Measurements from ENCODE around the gene AUH. TPM values are rescaled to one million over a fixed set of nuclear protein-coding genes. Genes with fewer than 3 reads are reported as not detected.

Gene AUH
- total RNA-seq, 1 donor from 2014 or later, result 14.6 TPM

GRCh38 chr9:91164724-91165520 is 196.8 kb downstream of the AUH start:
- H3K4me3 Mint-ChIP-seq (ENCODE audit: unreplicated experiment), result no peak overlapping the region
- H3K9me3 Mint-ChIP-seq (ENCODE audit: unreplicated experiment), result no peaks in the 10 kb centered on the region
- DNase-seq (ENCODE audit: extremely low spot score, unreplicated experiment), result peak; percentile 92
- H3K27me3 Mint-ChIP-seq (ENCODE audit: unreplicated experiment), result no peaks in the 10 kb centered on the region
- peak overlapping the region; percentile 77 for H3K27ac Mint-ChIP-seq (ENCODE audit: unreplicated experiment)
- H3K36me3 Mint-ChIP-seq (ENCODE audit: unreplicated experiment), result no peaks in the 10 kb centered on the region
- peaks cover 55% of the 10 kb centered on the region for H3K4me1 Mint-ChIP-seq (ENCODE audit: unreplicated experiment)
- no peak for TF ChIP-seq CTCF (IDR thresholded peaks at IDR 0.05)

Other genes starting within 250 kb of the AUH start
- 23.9 and 24.0 TPM in 2 replicates for gene NFIL3, start 61.9 kb upstream of the AUH start, total RNA-seq